Activated CD8-positive, alpha-beta T cell treated with anti-CD3 and anti-CD28 coated beads for 36 hours (primary cell): ENCODE results near the gene HIVEP1. TPM values are rescaled to one million over a fixed set of nuclear protein-coding genes. Genes with fewer than 3 reads are reported as not detected.
A peak's percentile ranks its signal among the peaks of the same experiment; 100 is the strongest.

Source experiments
- ATAC-seq: fragments of 200-7000 bp; cut with Tn5 transposase; one replicate; pipeline ENCODE4 v1.10.0; 2021; ENCODE audit warnings: mild to moderate bottlenecking, moderate library complexity
- CTCF ChIA-PET: fragments of 350-600 bp; sonication (Branson Sonifier 250); formaldehyde crosslinking; loops from one replicate; lab custom pipeline; 2021; ENCODE audit warnings: antibody characterized with exemption; lab: Charles Lee
- POLR2A ChIA-PET: fragments of 350-600 bp; sonication (Branson Sonifier 250); formaldehyde crosslinking; loops from one replicate; lab custom pipeline; 2021; ENCODE audit warnings: antibody characterized with exemption; lab: Charles Lee
- DNase-seq: peaks from one replicate; pipeline ENCODE4 v3.0.0-alpha.2; 2020
- H3K27ac Mint-ChIP-seq: one replicate; pipeline ENCODE4 v1.8.0; 2021; ENCODE audit warnings: mild to moderate bottlenecking, mixed read lengths
- H3K27me3 Mint-ChIP-seq: one replicate; pipeline ENCODE4 v1.8.0; 2021; ENCODE audit warnings: mixed read lengths
- H3K36me3 Mint-ChIP-seq: one replicate; pipeline ENCODE4 v1.8.0; 2021; ENCODE audit warnings: low read depth, mixed read lengths
- H3K4me1 Mint-ChIP-seq: one replicate; pipeline ENCODE4 v1.8.0; 2021; ENCODE audit warnings: low read depth, mixed read lengths
- H3K4me3 Mint-ChIP-seq: one replicate; pipeline ENCODE4 v1.8.0; 2021; ENCODE audit warnings: mild to moderate bottlenecking, moderate library complexity, mixed read lengths
- H3K9me3 Mint-ChIP-seq: one replicate; pipeline ENCODE4 v1.8.0; 2021; ENCODE audit warnings: mixed read lengths
- CTCF ChIP-seq: fragments of 200-600 bp; IDR thresholded peaks from one replicate; pipeline ENCODE4 v1.8.0; 2022; ENCODE audit warnings: antibody characterized with exemption, mild to moderate bottlenecking
- intact Hi-C: fragments of 100-400 bp; cut with micrococcal nuclease; formaldehyde crosslinking; loops from one replicate; pipeline ENCODE4 v1.10.0; 2022
- total RNA-seq, 2 experiments: library from RNA; stranded (reverse); gene quantifications; one replicate each; pipeline ENCODE4 v1.2.3, GENCODE V29; 2021

HIVEP1 gene
- total RNA-seq, 2 experiments from 2014 or later, result 38.5 to 41.3 TPM

DNA sequence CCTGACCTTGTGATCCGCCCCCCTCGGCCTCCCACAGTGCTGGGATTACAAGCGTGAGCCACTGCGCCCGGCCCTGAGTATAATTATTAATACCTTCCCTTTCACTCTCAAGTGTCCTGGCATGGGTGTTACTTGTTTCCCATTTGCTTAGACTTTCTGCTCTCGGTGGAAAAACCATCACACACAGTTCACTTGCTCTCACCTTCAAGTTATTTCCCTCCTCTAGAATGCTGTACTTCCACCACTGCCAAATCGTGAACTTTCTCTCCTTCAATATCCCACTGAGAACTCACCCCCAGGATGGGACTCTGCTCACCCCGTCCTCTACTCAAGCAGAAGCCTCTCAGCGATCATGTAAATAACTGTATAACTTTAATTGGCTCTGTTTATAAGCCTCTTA, 4.6 kb upstream of the HIVEP1 start:
- Mint-ChIP-seq H3K36me3 (peaks cover 9% of the 10 kb centered on the region), H3K4me3 (no peak overlapping the region), H3K27ac (no peak overlapping the region), H3K27me3 (no peaks in the 10 kb centered on the region), H3K4me1 (peaks cover 10% of the 10 kb centered on the region), H3K9me3 (no peaks in the 10 kb centered on the region)
- POLR2A ChIA-PET, result interaction anchor here (1.4 to 2.8 kb wide), 3 partner anchors 12 to 221 kb away, joined by 3 to 6 read pairs (median 6); no protein-coding TSS in a partner anchor
- no peak for ATAC-seq
- no peak for TF ChIP-seq CTCF
- CTCF ChIA-PET, result interaction anchor here (1.1 kb wide), 1 partner anchor 352 kb away, joined by 3 read pairs; no protein-coding TSS in a partner anchor
- intact Hi-C loops, result no loop called here
- no peak for DNase-seq

GRCh38 chr6:12007887-12008286, 4.2 kb upstream of the HIVEP1 start:
- peaks cover 9% of the 10 kb centered on the region for H3K36me3 Mint-ChIP-seq
- no peaks in the 10 kb centered on the region for H3K9me3 Mint-ChIP-seq
- intact Hi-C loops, result no loop called here
- no peaks in the 10 kb centered on the region for H3K27me3 Mint-ChIP-seq
- TF ChIP-seq CTCF, result no peak
- peaks cover 10% of the 10 kb centered on the region for H3K4me1 Mint-ChIP-seq
- DNase-seq (no peak), ATAC-seq (no peak)
- ChIA-PET POLR2A (interaction anchor here (1.4 to 2.8 kb wide), 3 partner anchors 12 to 222 kb away, joined by 3 to 6 read pairs (median 6); no protein-coding TSS in a partner anchor), CTCF (no interaction called here)
- H3K4me3 Mint-ChIP-seq, result peak overlapping the region; percentile 98
- peak overlapping the region; percentile 99 for H3K27ac Mint-ChIP-seq

- peak overlapping the region; percentile 99 for H3K27ac Mint-ChIP-seq
- peak; percentile 45 for ATAC-seq
- peaks cover 14% of the 10 kb centered on the region for H3K4me1 Mint-ChIP-seq
- peaks cover 12% of the 10 kb centered on the region for H3K36me3 Mint-ChIP-seq
- ChIA-PET CTCF (no interaction called here), POLR2A (interaction anchor here (1.0 to 3.9 kb wide), 9 partner anchors 13 to 296 kb away, joined by 3 to 28 read pairs (median 6); no protein-coding TSS in a partner anchor)
- DNase-seq, result peak; percentile 92
- no peaks in the 10 kb centered on the region for H3K27me3 Mint-ChIP-seq
- intact Hi-C loops, result no loop called here
- H3K9me3 Mint-ChIP-seq, result no peaks in the 10 kb centered on the region
- peak overlapping the region; percentile 98 for H3K4me3 Mint-ChIP-seq
- no peak for TF ChIP-seq CTCF
Observed at GRCh38 chr6:12008366-12009179, 3.5 kb upstream of the HIVEP1 start.

DNA sequence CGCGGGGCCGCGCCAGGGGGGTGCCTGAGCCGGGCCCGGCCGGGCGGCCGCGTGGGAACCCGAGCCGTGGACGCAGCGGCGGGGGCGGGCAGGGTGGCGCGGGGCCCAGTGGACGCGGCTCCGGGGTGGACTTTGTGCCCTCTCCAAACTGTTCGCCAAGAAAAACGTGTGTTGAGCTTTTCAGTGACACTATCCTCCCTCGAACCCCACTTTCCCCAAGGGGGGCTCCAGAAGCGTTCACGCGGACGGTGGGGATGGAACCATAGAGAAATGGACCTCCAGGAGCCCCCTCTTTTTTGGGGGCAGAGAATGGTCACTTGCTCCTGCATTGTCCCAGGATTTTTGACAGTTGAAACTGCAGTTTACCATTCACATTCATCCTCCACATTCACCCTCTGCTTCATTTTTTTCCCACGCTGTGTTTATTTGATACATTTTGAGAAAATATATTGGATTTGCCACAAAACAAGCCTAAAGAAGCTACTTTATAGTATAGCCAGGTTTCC, 2.9 kb upstream of the HIVEP1 start:
- ChIA-PET POLR2A (interaction anchor here (1.0 to 3.9 kb wide), 11 partner anchors 8 to 296 kb away, joined by 3 to 28 read pairs (median 5); no protein-coding TSS in a partner anchor), CTCF (interaction anchor here (1.1 to 1.9 kb wide), 2 partner anchors 22 to 353 kb away, joined by 4 to 5 read pairs; no protein-coding TSS in a partner anchor)
- peak overlapping the region; percentile 96 for H3K27ac Mint-ChIP-seq
- peaks cover 2% of the 10 kb centered on the region for H3K9me3 Mint-ChIP-seq
- ATAC-seq (no peak), DNase-seq (no peak)
- peaks cover 21% of the 10 kb centered on the region for H3K4me1 Mint-ChIP-seq
- intact Hi-C loops, result no loop called here
- no peak for TF ChIP-seq CTCF
- no peaks in the 10 kb centered on the region for H3K27me3 Mint-ChIP-seq
- peak overlapping the region; percentile 98 for H3K4me3 Mint-ChIP-seq
- H3K36me3 Mint-ChIP-seq, result peaks cover 19% of the 10 kb centered on the region
